Endodermal cell (in vitro differentiated cells): ENCODE results near the gene NGF. TPM values are rescaled to one million over a fixed set of nuclear protein-coding genes. Genes with fewer than 3 reads are reported as not detected.

ENCODE experiments used
- DNase-seq: peaks from one replicate; pipeline ENCODE4 v3.0.0-alpha.2; 2017
- H3K27ac ChIP-seq: 2 replicates; pipeline ENCODE4 v1.5.1; 2013; ENCODE audit warnings: mild to moderate bottlenecking, low read depth, low read length, moderate library complexity
- H3K27me3 ChIP-seq: 2 replicates; pipeline ENCODE4 v1.6.1; 2013; ENCODE audit warnings: mild to moderate bottlenecking, low read length, moderate library complexity; ENCODE audit not compliant: insufficient read depth, control insufficient read depth, poor library complexity, severe bottlenecking
- H3K36me3 ChIP-seq: 2 replicates; pipeline ENCODE4 v1.7.0; 2013; ENCODE audit warnings: mild to moderate bottlenecking, low read length, moderate library complexity; ENCODE audit not compliant: control insufficient read depth, insufficient read depth
- H3K4me1 ChIP-seq: one replicate; pipeline ENCODE4 v1.7.0; 2013; ENCODE audit warnings: low read length; ENCODE audit not compliant: control insufficient read depth, insufficient read depth
- H3K4me3 ChIP-seq: 2 replicates; pipeline ENCODE4 v1.5.1; 2013; ENCODE audit warnings: mild to moderate bottlenecking, low read length, moderate library complexity
- H3K9ac ChIP-seq: 2 replicates; pipeline ENCODE4 v1.6.1; 2013; ENCODE audit warnings: mild to moderate bottlenecking, low read length, moderate library complexity; ENCODE audit not compliant: poor library complexity, severe bottlenecking; ENCODE audit errors: extremely low read depth
- H3K9me3 ChIP-seq: 2 replicates; pipeline ENCODE4 v1.6.1; 2013; ENCODE audit warnings: mild to moderate bottlenecking, low read length, moderate library complexity; ENCODE audit not compliant: control insufficient read depth
- H3K27ac Mint-ChIP-seq: 2 replicates; pipeline ENCODE4 v1.8.0; 2020; ENCODE audit warnings: mixed read lengths
- H3K27me3 Mint-ChIP-seq: 2 replicates; pipeline ENCODE4 v1.8.0; 2021; ENCODE audit warnings: mild to moderate bottlenecking, mixed read lengths; ENCODE audit not compliant: insufficient read depth
- H3K36me3 Mint-ChIP-seq: 2 replicates; pipeline ENCODE4 v1.8.0; 2020; ENCODE audit warnings: low read depth, mixed read lengths
- H3K4me1 Mint-ChIP-seq: 2 replicates; pipeline ENCODE4 v1.8.0; 2020; ENCODE audit warnings: mixed read lengths
- H3K4me3 Mint-ChIP-seq: 2 replicates; pipeline ENCODE4 v1.8.0; 2020; ENCODE audit warnings: mild to moderate bottlenecking, moderate library complexity, mixed read lengths
- H3K9me3 Mint-ChIP-seq: 2 replicates; pipeline ENCODE4 v1.8.0; 2020; ENCODE audit warnings: mild to moderate bottlenecking, mixed read lengths
- CTCF ChIP-seq: fragments of 200-600 bp; sonication (generic); conservative IDR thresholded peaks from 2 replicates; pipeline ENCODE4 v1.5.0; 2021; ENCODE audit warnings: antibody characterized with exemption, mild to moderate bottlenecking
- WGBS, 2 experiments: methylation state at CpG; one replicate each; pipeline versions ENCODE4 v1.1.5 to v1.1.7; 2013; ENCODE audit warnings: missing lambda C conversion rate in 2 of 2, mixed read lengths in 1 of 2; ENCODE audit not compliant: insufficient coverage in 1 of 2, insufficient read length in 1 of 2; 5-methylcytosine and 5-hydroxymethylcytosine counted together
- total RNA-seq, 2 donors: library from RNA; stranded (reverse); fragmentation: NEBNext Ultra II Directional in 1 of 2; extraction: Animal tissue kit (Norgen Biotek cat#: 25700) in 1 of 2; gene quantifications; 2 replicates in 1 of 2; 3 replicates in 1 of 2; pipeline ENCODE4 v1.2.1, GENCODE V29; 2021

NGF gene
- total RNA-seq, 2 donors from 2014 or later: 0.26 TPM; not detected in 1

GRCh38 chr1:115258302-115258866 lies 79.7 kb downstream of the NGF start:
- DNase-seq: no peak
- peaks cover 36% of the 10 kb centered on the region for H3K9me3 ChIP-seq
- H3K4me1 ChIP-seq: no peaks in the 10 kb centered on the region
- Mint-ChIP-seq H3K27ac (no peak overlapping the region), H3K4me3 (no peak overlapping the region), H3K27me3 (no peaks in the 10 kb centered on the region), H3K36me3 (peaks cover 5% of the 10 kb centered on the region), H3K9me3 (peaks cover 28% of the 10 kb centered on the region), H3K4me1 (peaks cover 4% of the 10 kb centered on the region)
- no peaks in the 10 kb centered on the region for H3K27me3 ChIP-seq
- 50 to 56% methylated on average over 2 to 3 of the region's 3 CpGs for WGBS, 2 experiments
- no peak overlapping the region for H3K27ac ChIP-seq
- H3K9ac ChIP-seq: no peak overlapping the region
- H3K4me3 ChIP-seq: peak overlapping the region; percentile 16
- no peak for TF ChIP-seq CTCF
- H3K36me3 ChIP-seq: no peaks in the 10 kb centered on the region

GRCh38 chr1:115257591-115257990 lies 80.5 kb downstream of the NGF start:
- no peak overlapping the region for H3K27ac Mint-ChIP-seq
- Histone ChIP-seq H3K27ac (no peak overlapping the region), H3K4me3 (no peak overlapping the region), H3K4me1 (no peaks in the 10 kb centered on the region), H3K27me3 (no peaks in the 10 kb centered on the region), H3K9ac (no peak overlapping the region), H3K36me3 (no peaks in the 10 kb centered on the region), H3K9me3 (peaks cover 36% of the 10 kb centered on the region)
- H3K4me3 Mint-ChIP-seq: no peak overlapping the region
- H3K36me3 Mint-ChIP-seq: peaks cover 5% of the 10 kb centered on the region
- no peak for DNase-seq
- TF ChIP-seq CTCF: no peak
- H3K4me1 Mint-ChIP-seq: peaks cover 3% of the 10 kb centered on the region
- no peaks in the 10 kb centered on the region for H3K27me3 Mint-ChIP-seq
- peaks cover 28% of the 10 kb centered on the region for H3K9me3 Mint-ChIP-seq

GRCh38 chr1:115255154-115255553 lies 82.9 kb downstream of the NGF start:
- Mint-ChIP-seq H3K9me3 (peaks cover 28% of the 10 kb centered on the region), H3K36me3 (peaks cover 5% of the 10 kb centered on the region), H3K4me1 (no peaks in the 10 kb centered on the region), H3K27me3 (no peaks in the 10 kb centered on the region), H3K4me3 (no peak overlapping the region), H3K27ac (no peak overlapping the region)
- WGBS, 2 experiments: 100% methylated on average over 1 of the region's 1 CpG
- Histone ChIP-seq H3K9me3 (peaks cover 36% of the 10 kb centered on the region), H3K27ac (no peak overlapping the region), H3K4me3 (no peak overlapping the region), H3K27me3 (no peaks in the 10 kb centered on the region), H3K4me1 (no peaks in the 10 kb centered on the region), H3K36me3 (no peaks in the 10 kb centered on the region), H3K9ac (no peak overlapping the region)
- no peak for TF ChIP-seq CTCF
- DNase-seq: no peak
